Esophagus squamous epithelium (tissue), 4 donors: Measurements from ENCODE around the gene FNTB.

ENCODE experiments used
- POLR2A ChIP-seq, 4 donors: fragments of 450-650 bp; IDR thresholded peaks; one replicate each; pipeline ENCODE4 v1.6.1; 2017; ENCODE audit warnings: antibody characterized with exemption in 4 of 4, mild to moderate bottlenecking in 4 of 4, moderate library complexity in 3 of 4
- TF ChIP-seq, protein P1 (sequence below), 6 experiments: fragments of 450-650 bp in 4 of 6; fragments of 200-600 bp in 2 of 6; sonication (generic) in 2 of 6; IDR thresholded peaks; one replicate each; pipeline ENCODE4 v1.5.1; 2016 to 2019; ENCODE audit warnings: antibody characterized with exemption in 6 of 6, mild to moderate bottlenecking in 4 of 6, moderate library complexity in 4 of 6

DNA sequence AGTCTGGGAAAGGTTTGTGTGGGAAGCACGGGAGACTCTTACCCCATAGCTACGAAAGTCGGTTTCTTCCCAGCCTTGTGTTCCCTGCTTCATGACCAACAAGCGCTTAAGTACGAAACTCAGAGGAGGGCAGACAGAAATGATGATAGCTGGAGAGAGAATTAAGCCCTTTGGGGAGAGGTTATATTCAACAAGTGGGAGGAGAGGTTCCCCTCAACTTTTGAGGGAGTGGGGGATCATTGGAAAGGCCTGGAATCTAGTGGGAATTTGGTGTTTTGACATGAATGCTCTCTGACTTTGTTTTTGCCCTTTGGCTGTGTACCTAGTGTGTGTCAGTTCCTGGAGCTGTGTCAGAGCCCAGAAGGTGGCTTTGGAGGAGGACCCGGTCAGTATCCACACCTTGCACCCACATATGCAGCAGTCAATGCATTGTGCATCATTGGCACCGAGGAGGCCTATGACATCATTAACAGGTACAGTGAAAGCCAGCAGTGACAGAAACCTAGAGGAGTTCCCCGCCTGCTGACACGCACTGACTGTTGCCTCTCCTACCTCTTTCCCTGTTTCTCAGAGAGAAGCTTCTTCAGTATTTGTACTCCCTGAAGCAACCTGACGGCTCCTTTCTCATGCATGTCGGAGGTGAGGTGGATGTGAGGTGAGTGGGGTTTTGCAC, 40.6 kb downstream of the FNTB start:
- TF ChIP-seq, protein P1, sequence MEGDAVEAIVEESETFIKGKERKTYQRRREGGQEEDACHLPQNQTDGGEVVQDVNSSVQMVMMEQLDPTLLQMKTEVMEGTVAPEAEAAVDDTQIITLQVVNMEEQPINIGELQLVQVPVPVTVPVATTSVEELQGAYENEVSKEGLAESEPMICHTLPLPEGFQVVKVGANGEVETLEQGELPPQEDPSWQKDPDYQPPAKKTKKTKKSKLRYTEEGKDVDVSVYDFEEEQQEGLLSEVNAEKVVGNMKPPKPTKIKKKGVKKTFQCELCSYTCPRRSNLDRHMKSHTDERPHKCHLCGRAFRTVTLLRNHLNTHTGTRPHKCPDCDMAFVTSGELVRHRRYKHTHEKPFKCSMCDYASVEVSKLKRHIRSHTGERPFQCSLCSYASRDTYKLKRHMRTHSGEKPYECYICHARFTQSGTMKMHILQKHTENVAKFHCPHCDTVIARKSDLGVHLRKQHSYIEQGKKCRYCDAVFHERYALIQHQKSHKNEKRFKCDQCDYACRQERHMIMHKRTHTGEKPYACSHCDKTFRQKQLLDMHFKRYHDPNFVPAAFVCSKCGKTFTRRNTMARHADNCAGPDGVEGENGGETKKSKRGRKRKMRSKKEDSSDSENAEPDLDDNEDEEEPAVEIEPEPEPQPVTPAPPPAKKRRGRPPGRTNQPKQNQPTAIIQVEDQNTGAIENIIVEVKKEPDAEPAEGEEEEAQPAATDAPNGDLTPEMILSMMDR (IDR thresholded peaks at IDR 0.05): no peak
- TF ChIP-seq POLR2A (IDR thresholded peaks at IDR 0.05): no peak
